ENCODE results near the gene TMOD3.

- TF ChIP-seq GABPA (IDR thresholded peaks at IDR 0.05 in 1 of 2, conservative IDR thresholded peaks at IDR 0.05 in 1 of 2) (no peak), JUND (IDR thresholded peaks at IDR 0.05) (peak in 1 of 2 donors; percentile 23), ATF3 (IDR thresholded peaks at IDR 0.05) (no peak), SP1 (IDR thresholded peaks at IDR 0.05) (no peak)
- TF ChIP-seq, protein P1, sequence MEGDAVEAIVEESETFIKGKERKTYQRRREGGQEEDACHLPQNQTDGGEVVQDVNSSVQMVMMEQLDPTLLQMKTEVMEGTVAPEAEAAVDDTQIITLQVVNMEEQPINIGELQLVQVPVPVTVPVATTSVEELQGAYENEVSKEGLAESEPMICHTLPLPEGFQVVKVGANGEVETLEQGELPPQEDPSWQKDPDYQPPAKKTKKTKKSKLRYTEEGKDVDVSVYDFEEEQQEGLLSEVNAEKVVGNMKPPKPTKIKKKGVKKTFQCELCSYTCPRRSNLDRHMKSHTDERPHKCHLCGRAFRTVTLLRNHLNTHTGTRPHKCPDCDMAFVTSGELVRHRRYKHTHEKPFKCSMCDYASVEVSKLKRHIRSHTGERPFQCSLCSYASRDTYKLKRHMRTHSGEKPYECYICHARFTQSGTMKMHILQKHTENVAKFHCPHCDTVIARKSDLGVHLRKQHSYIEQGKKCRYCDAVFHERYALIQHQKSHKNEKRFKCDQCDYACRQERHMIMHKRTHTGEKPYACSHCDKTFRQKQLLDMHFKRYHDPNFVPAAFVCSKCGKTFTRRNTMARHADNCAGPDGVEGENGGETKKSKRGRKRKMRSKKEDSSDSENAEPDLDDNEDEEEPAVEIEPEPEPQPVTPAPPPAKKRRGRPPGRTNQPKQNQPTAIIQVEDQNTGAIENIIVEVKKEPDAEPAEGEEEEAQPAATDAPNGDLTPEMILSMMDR (IDR thresholded peaks at IDR 0.05; ENCODE audit: low read depth, low read length, missing input control), result no peak
These were observed 17.2 kb downstream of the TMOD3 start for GRCh38 chr15:51846463-51847230.

All from liver (tissue), 3 donors.